Embryonic facial prominence (tissue), 1 donor: ENCODE data around the gene BEND6.
A peak's percentile ranks its signal among the peaks of the same experiment; 100 is the strongest.
"Not testable (repeated sequence)": the region's sequence is repeated elsewhere in the genome, so short reads cannot be mapped to it uniquely, and the experiment has no call there.

ENCODE experiments used
- DNase-seq: peaks from one replicate; pipeline ENCODE4 v3.0.0-alpha.2; 2016; ENCODE audit errors: extremely low spot score

Gene BEND6

DNA sequence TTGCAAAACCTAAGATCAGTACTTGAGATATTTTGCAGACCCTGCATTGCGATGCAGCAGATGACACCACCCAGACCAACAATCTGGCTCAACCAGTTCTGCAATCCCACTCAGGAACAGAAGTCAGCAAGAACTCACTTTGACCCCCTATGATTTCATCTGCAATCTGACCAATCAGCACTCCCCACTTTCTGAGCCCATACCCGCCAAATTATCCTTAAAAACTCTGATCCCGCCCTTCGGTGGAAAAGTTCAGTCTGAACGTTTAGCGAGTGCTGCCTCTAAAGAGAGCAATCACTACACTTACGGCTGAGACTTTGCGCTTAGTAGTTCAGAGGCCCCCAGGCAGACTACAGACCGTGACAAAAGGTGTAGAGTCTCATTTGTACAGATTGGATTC is 74.3 kb downstream of the BEND6 start:
- DNase-seq: no peak

DNA sequence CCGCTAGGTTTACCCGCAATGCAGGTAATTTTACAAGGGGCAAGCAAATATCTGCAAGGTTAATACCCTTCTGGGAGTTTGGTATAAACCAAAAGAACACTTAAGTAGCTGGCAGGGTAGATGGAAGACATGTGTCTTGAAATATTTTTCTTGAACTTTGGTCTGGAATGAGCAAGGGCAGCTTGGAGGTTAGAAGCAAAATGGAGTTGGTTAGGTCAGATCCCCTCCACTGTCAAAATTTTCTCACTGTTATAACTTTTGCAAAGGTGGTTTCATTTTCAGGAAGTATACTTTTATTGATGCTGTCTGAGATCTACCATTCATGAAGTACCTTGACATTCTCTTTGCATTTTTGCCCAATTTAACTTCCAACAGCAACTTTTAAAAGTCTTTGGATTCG is 78.3 kb downstream of the BEND6 start:
- no peak for DNase-seq

DNA sequence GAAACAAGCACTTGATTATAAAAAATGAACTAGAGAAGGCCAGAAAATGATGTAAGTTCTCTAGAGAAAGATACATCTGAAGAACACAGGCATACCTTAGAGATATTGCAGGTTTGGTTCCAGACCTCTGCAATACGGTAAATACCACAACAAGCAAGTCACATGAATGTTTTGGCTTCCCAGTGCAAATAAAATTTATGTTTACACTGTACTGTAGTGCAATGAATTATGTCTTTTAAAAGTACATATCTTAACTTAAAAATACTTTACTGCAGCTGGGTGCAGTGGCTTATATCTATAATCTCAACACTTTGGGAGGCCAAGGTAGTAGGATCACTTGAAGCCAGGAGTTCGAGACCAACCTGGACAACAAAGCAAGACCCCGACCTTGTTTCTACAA is 80.6 kb downstream of the BEND6 start:
- DNase-seq: no peak

DNA sequence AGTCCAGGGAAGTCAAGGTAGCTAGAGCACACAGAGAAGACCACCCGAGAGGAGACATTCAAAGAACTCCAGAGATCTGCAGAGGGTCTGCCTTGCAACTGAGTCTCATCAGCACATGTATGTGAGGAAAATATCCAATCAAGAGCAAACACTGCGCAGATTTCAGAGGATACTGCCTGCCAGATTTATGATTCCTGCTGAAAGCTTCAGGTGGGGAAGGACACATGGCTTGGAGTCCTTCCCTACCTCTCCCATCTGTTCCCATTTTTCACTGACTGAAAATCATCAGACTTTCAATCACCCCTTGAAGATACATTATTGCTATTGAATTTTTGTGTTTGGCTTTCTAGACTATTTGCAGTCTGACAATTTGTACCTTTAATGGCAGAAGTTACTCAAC is 84.0 kb downstream of the BEND6 start:
- DNase-seq: no peak

DNA sequence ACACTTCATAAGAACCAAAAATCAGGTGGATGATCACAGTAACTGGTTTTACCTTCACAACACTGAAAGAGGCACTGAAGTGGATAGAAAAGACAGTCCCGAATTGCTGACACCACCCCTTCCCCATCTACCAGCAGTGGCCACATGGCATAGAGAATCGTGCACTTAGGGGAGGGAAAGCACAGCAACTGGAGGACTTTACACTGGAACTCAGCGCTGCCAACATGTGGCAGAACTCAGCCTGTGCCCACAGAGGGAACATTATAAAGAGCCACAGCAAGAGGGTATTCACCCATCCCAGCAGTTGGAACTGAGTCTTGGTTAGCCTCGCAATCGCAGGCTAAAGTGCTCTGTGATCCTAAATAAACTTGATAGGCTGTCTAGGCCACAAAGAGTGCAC is 85.1 kb downstream of the BEND6 start:
- DNase-seq: no peak

DNA sequence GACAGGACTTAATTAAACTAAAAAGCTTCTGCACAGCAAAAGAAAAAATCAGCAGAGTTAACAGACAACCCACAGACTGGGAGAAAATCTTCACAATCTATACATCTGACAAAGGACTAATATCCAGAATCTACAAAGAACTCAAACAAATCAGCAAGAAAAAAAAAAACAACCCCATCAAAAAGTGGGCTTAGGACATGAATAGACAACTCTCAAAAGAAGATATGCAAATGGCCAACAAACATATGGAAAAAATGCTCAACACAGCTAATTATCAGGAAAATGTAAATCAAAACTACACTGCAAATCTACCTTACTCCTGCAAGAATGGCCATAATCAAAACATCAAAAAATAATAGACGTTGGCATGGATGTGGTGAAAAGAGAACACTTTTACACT is 89.2 kb downstream of the BEND6 start:
- not testable (repeated sequence) for DNase-seq

DNA sequence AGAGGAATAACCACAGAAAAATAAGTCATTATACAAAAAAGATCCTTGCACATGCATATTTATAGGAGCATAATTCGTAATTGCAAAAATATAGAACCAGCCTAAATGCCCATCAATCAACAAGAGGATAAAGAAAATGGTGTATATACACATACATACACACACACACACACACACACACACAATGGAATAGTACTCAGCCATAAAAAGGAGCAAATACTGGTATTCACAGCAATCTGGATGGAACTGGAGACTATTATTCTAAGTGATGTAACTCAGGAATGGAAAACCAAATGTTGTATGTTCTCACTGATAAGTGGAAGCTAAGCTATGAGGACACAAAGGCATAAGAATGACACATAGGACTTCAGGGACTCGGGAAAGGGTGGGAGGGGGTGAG is 89.7 kb downstream of the BEND6 start:
- DNase-seq: no peak

DNA sequence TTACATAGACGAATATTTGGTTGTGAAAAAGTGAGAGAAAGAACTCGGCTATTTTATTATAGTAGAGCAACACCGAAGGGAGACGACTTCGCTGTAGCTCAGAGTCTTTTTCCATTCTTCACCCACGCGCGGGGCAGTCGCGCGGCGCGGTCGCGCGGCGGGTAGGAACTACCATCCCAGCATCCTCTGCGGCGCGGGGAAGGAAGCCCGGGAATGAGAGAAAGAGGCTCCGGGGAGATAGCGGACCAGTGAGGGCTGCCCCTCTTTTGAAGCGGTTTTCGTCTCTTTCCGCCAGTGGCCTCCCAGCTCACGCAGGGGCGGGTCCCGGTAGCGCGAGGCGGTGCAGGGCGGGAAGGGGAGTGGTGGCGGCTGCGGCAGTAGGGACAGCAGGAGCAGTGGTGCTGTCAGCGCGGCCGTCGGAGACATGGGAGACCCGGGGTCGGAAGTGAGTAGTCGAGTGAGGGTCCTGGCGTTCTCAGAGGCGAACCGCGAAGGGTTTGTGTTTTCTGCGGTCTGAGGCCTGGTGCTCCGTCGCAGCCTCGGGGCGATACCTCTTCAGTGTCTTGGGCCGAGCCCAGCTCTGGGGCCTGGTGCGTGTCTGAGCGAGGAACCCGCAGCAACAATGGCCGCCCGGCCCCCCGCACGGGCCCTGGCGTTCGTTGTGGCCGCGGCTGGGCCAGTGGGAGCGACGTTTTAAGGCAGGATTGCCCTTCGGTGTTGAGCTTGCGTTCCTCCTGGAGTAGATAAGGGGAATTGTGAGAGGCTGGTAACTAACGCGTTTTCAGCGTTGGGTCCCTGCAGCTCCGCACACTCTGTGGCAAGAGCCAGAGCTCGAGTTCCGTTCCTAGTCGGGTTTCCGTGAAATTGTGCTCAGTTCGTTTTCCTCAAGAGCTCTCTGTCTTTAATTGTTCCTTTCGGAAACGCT is 91.7 kb downstream of the BEND6 start, which contains the start of gene KIAA1586:
TSS of gene KIAA1586 (plus strand) at position 362 of the 925 bp plus-strand sequence. CDS start at position 425, 63 bp downstream.
- peak; percentile 77 for DNase-seq

DNA sequence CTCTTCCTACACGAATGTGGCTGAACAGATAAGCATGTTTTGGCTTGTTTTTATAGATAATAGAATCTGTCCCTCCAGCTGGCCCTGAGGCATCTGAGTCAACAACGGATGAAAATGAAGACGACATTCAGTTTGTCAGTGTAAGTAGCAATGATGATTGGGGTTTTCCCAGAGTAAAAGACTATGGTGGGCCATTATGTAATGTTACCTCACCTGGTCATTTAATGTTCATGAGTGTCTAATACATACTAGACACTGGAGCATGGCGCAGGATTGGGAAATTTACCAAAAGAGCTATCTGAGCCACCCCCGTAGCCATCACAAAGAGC is 92.3 kb downstream of the BEND6 start:
- DNase-seq: not testable (repeated sequence)

DNA sequence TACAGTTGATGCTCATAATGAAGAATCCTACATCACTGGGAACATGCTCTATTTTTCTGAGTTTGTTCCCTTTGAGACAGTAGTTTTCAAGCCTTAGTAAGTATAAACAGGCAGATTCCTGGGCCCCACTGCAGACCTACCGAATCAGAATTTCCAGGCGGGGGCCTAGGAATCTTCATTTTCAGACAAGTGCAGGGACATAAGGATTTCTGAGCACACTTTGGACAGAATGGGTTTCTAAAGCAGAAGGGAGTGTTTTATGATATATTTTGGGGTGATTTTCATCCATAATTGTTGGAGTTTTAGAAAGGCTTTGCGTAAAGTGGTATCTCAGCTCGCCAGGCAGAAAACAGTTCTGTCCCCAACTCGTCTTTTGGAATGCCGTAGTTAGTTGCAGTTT is 93.0 kb downstream of the BEND6 start:
- DNase-seq: not testable (repeated sequence)

DNA sequence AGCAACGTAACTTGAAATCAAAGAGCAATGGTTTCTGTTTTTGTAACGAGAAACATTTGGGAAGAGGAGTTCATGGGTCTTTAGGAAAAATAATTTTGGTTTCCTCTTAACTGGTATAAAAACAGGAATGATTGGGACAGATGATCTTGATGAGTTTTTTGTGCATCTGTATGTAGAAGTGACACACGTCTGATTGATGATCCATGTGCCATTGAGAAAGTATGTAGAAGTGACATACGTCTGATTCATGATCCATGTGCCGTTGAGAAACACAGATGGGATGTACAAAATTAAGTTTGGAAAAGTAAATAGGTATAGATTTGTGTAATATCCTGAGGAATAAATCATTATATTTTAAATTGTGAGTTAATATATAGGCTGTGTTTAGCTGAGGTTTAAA is 93.7 kb downstream of the BEND6 start:
- no peak for DNase-seq

DNA sequence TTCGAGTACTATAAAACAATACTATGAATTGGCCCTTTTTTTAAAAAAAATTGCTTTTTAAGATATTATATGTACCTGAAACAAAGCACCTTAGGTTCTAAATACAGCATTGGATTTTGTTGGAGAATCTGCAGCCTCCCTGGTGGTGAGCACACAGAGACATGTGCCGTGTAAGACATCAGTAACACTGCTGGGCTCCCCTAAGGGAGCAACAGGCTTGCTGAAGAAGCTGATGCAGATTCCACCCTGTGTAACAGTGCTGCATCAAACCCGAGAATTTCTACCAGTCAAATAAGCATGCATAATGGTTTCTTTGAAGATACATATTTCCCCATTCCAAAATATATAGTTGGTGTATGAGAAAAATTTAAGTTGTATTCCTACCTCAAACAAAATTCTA is 108.9 kb downstream of the BEND6 start:
- DNase-seq: no peak

DNA sequence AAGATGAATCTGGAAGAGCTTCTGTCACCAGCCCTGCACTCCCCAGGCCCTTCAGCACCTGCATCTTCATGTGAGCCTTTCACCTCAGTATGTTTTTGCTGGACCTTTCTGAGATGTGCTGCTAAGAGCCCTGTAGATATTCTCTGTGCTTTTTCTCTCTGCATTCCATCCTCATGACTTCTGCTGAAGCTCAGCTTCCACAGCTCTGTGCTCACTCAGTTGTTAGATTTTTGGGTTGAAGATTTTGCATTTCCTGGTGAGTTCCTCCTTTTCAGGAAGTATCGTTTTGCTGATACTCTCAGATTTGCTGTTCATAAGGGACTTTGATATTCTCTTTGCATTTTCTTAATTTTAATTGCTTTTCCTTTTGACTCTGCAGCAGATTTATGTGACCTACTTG is 109.9 kb downstream of the BEND6 start:
- DNase-seq: no peak

DNA sequence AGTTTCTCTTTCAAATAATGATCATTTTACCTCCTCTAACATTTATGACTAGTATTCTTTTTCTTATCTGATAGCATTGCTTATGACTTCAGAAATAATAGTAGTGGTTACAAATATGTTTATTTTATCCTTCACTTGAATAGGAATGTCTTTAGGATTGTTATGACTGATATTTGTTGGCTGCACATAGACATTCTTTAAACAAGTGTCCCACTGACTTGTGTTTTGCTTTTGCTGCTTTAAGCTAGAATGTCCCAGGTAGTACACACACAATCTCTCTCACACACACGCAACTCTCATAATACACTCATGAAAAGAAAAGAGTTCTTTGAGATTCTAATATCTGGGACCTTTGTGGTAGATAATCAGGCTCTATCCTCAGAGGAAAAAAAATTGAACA is 113.2 kb downstream of the BEND6 start:
- DNase-seq: no peak

DNA sequence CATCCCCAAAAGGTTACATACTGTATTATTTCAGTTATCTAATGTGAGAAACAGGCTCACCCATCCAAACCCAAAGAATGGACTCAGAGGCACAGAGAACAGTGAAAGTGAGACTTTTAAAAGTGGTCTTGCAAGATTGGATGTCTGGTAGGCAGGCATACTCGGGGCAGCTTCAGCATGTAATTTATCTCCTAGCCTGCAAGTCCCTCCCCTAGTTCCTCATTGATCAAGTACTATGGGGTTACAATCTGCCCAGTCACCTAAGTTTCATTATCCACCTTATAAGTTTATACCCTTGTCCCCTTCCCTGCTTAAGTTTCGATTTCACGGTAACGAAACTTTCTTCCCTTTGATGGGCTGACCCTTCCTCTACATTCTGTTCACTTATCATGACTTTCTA is 114.3 kb downstream of the BEND6 start:
- no peak for DNase-seq

DNA sequence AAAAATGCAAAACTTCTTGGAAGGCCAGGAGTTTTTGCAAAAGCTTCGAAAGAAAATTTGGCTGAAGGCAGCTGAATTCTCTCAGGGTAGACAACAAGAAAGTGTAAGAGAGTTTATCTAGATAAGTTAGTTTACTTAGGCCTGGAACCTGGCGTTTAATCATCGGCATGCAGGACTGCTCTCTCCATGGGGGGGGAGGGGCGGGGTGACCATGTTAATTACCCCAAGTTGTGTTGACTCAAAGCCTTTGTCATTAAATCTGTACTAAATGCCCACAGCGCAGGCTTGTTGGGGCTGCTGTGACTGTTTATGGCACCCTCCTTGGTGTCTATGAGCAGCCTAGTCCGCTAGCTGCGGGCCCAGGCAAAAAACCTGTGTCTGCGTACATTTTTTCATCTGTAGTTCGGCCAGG is 115.0 kb downstream of the BEND6 start:
- DNase-seq: no peak

DNA sequence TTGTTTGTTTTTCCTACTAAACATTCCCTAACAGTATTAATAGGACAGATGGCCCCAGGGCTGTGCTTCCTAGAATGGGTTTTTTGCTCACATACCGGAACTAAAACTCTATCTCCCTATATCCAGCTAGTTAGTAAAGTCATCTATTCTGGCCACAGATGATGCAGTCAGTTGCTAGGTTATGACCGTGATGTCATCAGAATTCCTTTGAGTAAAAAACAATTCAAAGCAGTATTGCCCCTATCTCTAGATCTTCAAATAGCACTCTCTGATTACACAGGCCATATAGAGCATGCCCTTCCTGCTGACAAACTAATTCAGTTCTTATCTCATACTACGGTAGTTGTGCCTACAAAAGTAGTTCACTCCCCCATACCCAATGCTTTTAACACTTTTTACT is 117.2 kb downstream of the BEND6 start:
- no peak for DNase-seq

DNA sequence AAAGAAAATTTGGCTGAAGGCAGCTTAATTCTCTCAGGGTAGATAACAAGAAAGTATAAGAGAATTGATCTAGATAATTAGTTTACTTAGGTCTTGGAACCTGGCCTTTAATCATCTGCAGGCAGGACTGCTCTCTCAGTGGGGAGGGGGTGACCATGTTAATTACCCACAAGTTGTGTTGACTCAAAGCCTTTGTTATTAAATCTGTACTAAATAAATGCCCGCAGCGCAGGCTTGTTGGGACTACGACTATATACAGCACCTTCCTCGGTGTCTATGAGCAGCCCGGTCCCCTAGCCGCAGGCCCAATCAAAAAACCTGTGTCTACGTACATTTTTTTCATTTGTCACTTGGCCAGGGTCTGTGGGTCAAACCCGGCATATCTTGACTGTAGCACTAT is 119.5 kb downstream of the BEND6 start:
- no peak for DNase-seq

DNA sequence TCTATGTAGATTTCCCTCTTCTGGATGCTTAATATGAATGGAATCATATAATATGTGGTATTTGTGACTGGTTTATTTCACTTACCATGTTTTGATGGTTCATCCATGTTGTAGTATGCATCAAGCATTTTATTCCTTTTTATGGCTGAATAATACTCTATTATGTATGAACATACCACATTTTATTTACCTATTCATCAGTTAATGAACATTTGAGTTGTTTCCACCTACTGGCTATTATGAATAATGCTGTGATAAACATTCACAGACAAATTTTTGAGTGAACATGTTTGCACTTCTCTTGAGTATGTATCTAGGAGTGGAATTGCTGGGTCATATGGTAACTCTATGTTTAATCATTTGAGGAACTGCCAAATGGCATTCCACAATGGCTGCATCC is 120.2 kb downstream of the BEND6 start:
- no peak for DNase-seq
